DMS153 treated with DMSO at 0.1 percent for 48 hours (cell line): ENCODE results near the gene DNAJB14.
A peak's percentile ranks its signal among the peaks of the same experiment; 100 is the strongest.

Experiments used
- DNase-seq: peaks from one replicate; lab custom pipeline; 2025; ENCODE audit not compliant: unreplicated experiment; lab: John Stamatoyannopoulos, UW

Gene DNAJB14

GRCh38 chr4:99945718-99946355, 581 bp downstream of the DNAJB14 start:
- DNase-seq = peak; percentile 21

- DNase-seq = no peak
These were observed 2.4 kb downstream of the DNAJB14 start for GRCh38 chr4:99943904-99944437.

- no peak for DNase-seq
These were observed 8.1 kb downstream of the DNAJB14 start for GRCh38 chr4:99938243-99938753.

- no peak for DNase-seq
These were observed 11.5 kb downstream of the DNAJB14 start for GRCh38 chr4:99934891-99935290.

- no peak for DNase-seq
These were observed 18.9 kb downstream of the DNAJB14 start for GRCh38 chr4:99927566-99927965.

GRCh38 chr4:99921174-99921573, 25.2 kb downstream of the DNAJB14 start:
- DNase-seq = no peak

GRCh38 chr4:99918656-99919055, 27.8 kb downstream of the DNAJB14 start:
- DNase-seq = no peak

- no peak for DNase-seq
These were observed 28.8 kb downstream of the DNAJB14 start for GRCh38 chr4:99917575-99917974.

- no peak for DNase-seq
These were observed 31.0 kb downstream of the DNAJB14 start for GRCh38 chr4:99915449-99915848.

GRCh38 chr4:99894998-99895397, 51.4 kb downstream of the DNAJB14 start:
- no peak for DNase-seq

- DNase-seq = peak; percentile 73
These were observed 52.0 kb downstream of the DNAJB14 start, which contains the start of gene LAMTOR3 for GRCh38 chr4:99894161-99894997. Gene LAMTOR3, minus strand, starts transcription at chr4:99894427. Its CDS starts 464 bp downstream, at chr4:99893963.

- no peak for DNase-seq
These were observed 52.6 kb downstream of the DNAJB14 start for GRCh38 chr4:99893839-99894160.

GRCh38 chr4:99893029-99893428, 53.4 kb downstream of the DNAJB14 start:
- DNase-seq = no peak

GRCh38 chr4:99891351-99891750, 55.1 kb downstream of the DNAJB14 start:
- no peak for DNase-seq

GRCh38 chr4:99887837-99888236, 58.6 kb downstream of the DNAJB14 start:
- no peak for DNase-seq

GRCh38 chr4:99886146-99886545, 60.3 kb downstream of the DNAJB14 start:
- DNase-seq = no peak

GRCh38 chr4:99885687-99886086, 60.7 kb downstream of the DNAJB14 start:
- DNase-seq = no peak

GRCh38 chr4:99885063-99885664, 61.3 kb downstream of the DNAJB14 start:
- DNase-seq = peak; percentile 7

- DNase-seq = no peak
These were observed 67.0 kb downstream of the DNAJB14 start for GRCh38 chr4:99879458-99879857.

- DNase-seq = no peak
These were observed 67.8 kb downstream of the DNAJB14 start for GRCh38 chr4:99878604-99879003.

- DNase-seq = no peak
These were observed 69.5 kb downstream of the DNAJB14 start for GRCh38 chr4:99876946-99877345.

GRCh38 chr4:99875071-99875470, 71.3 kb downstream of the DNAJB14 start:
- DNase-seq = no peak
